Activated CD4-positive, CD25-positive, alpha-beta regulatory T cell treated with anti-CD3 and anti-CD28 coated beads, Interleukin-2, amount 50 U/mL, for 72 hours (primary cell): Measurements from ENCODE around the gene PKP2.

Experiments used
- DNase-seq: peaks from one replicate; pipeline ENCODE4 v3.0.0; 2021

Gene PKP2

GRCh38 chr12:32860192-32860591 lies 36.4 kb downstream of the PKP2 start:
- DNase-seq, result no peak

- DNase-seq, result no peak
Measured at GRCh38 chr12:32859389-32859788, 37.2 kb downstream of the PKP2 start.

GRCh38 chr12:32854716-32855115 lies 41.9 kb downstream of the PKP2 start:
- no peak for DNase-seq

GRCh38 chr12:32854097-32854496 lies 42.5 kb downstream of the PKP2 start:
- DNase-seq, result no peak

- DNase-seq, result no peak
Measured at GRCh38 chr12:32847287-32847686, 49.3 kb downstream of the PKP2 start.

GRCh38 chr12:32846053-32846452 lies 50.5 kb downstream of the PKP2 start:
- no peak for DNase-seq

- no peak for DNase-seq
Measured at GRCh38 chr12:32843528-32844095, 53.0 kb downstream of the PKP2 start.

- DNase-seq, result no peak
Measured at GRCh38 chr12:32841061-32841460, 55.5 kb downstream of the PKP2 start.

GRCh38 chr12:32839828-32840227 lies 56.7 kb downstream of the PKP2 start:
- DNase-seq, result no peak

- no peak for DNase-seq
Measured at GRCh38 chr12:32837974-32838373, 58.6 kb downstream of the PKP2 start.

- DNase-seq, result no peak
Measured at GRCh38 chr12:32836710-32837109, 59.9 kb downstream of the PKP2 start.

GRCh38 chr12:32834122-32834521 lies 62.5 kb downstream of the PKP2 start:
- DNase-seq, result no peak

- DNase-seq, result no peak
Measured at GRCh38 chr12:32828552-32828951, 68.0 kb downstream of the PKP2 start.

GRCh38 chr12:32828120-32828519 lies 68.5 kb downstream of the PKP2 start:
- DNase-seq, result no peak

GRCh38 chr12:32826807-32827412 lies 69.7 kb downstream of the PKP2 start:
- no peak for DNase-seq

- no peak for DNase-seq
Measured at GRCh38 chr12:32824596-32824995, 72.0 kb downstream of the PKP2 start.

- DNase-seq, result no peak
Measured at GRCh38 chr12:32822344-32822743, 74.2 kb downstream of the PKP2 start.

- DNase-seq, result no peak
Measured at GRCh38 chr12:32821710-32822109, 74.9 kb downstream of the PKP2 start.

GRCh38 chr12:32821293-32821692 lies 75.3 kb downstream of the PKP2 start:
- no peak for DNase-seq

GRCh38 chr12:32820376-32820931 lies 76.1 kb downstream of the PKP2 start:
- no peak for DNase-seq

GRCh38 chr12:32819424-32819823 lies 77.2 kb downstream of the PKP2 start:
- no peak for DNase-seq

- DNase-seq, result no peak
Measured at GRCh38 chr12:32811686-32812392, 84.7 kb downstream of the PKP2 start.

GRCh38 chr12:32809846-32810245 lies 86.7 kb downstream of the PKP2 start:
- no peak for DNase-seq

GRCh38 chr12:32809196-32809595 lies 87.4 kb downstream of the PKP2 start:
- DNase-seq, result no peak
